NCI-H2196 (cell line): Measurements from ENCODE around the gene BNC2.
"Not testable (repeated sequence)": the region's sequence is repeated elsewhere in the genome, so short reads cannot be mapped to it uniquely, and the experiment has no call there.

ENCODE experiments used
- DNase-seq: peaks from one replicate; lab custom pipeline; 2025; ENCODE audit not compliant: unreplicated experiment; lab: John Stamatoyannopoulos, UW

The BNC2 gene

DNA sequence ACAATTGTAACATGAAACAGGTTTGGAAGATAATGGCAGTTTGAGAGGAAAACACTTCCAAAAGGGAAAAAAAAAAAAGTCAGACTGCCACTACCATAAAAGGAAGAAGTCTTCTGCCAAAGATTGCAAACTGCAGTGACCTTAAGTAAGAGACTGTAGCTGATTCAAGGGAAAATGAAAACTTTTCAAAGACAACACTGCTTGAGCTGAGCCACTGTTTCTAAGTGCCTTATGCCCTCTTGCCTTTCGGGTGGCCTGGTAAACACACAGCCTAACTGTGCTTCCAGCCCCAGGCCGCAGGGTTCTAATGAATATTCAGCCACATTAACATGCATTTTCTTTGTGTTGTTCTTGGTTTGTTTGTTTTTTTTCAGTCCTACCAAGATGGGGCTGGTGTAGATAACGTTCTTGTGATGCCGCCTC is 354.6 kb downstream of the BNC2 start:
- no peak for DNase-seq

DNA sequence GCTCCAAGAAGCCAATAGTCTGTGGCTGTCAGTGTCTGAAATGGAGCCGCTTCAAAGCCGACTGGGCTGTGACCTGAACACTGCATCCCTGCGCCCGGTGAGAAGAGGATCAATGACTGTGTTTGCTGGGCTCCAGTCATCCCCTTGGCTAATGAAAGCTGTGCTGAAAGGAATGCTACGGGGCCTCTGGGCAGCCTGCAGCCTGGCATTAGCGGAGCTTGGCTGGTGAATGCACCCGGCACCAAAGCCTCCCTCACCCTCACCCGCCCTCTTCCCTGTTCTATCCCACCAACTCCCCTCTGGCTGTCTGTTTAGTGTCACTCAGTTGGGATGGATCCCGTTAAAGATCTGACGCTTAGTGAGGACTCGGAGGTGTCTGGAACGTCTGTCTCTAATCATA is 355.3 kb downstream of the BNC2 start:
- DNase-seq: no peak

DNA sequence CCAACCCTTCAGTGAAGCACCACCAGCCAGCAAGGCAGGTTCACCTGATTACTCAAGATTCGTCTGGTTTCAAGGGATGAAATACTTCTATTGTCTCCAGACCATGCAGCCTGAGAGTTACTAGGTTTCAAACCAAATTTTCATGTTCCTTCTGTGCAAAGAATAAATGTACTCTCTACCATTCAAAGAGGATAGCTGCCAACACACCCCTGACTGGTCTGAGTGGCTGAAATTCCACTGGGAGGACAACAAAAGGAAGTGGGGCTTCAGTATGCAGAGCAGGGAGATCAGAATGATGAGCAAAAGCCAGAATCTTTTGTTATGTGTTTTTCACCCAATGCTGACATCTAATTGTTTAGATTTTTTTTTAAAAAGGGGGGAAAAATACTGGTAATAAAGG is 356.3 kb downstream of the BNC2 start:
- no peak for DNase-seq

DNA sequence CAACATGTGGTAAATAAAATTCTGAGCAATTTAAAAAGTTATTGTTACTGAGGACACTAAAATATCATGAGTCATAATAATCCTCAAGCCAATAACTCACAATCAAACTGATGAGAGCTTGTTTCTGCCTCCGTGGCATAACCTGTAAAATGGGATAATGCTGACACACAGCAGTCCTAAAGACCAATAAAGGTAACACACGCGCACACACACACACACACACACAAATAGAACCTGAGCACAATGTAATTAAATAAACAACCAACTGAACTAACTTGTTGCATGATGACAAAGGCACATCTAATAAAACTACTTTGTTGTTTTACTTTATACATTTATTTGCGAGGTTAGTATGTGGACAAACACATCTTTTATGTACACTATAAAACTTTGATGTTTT is 358.2 kb downstream of the BNC2 start:
- no peak for DNase-seq

DNA sequence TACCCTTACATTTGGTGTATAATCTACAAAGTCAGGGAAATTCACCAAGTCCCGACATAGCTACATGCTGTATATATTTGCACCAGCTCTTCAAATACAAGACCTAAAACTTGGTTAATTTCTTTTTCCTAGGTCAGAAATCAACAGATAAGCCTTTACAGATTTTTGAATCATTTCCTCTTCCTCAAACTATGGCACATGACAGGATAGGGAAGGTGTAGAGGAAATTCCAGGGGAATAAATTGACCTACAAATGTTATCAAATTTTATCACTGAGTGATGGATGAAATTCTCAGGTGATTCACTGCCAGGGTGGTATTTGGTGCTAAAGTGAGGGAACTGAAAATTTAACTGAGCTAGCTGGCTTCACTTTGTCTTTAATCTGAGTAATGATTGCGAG is 360.0 kb downstream of the BNC2 start:
- no peak for DNase-seq

DNA sequence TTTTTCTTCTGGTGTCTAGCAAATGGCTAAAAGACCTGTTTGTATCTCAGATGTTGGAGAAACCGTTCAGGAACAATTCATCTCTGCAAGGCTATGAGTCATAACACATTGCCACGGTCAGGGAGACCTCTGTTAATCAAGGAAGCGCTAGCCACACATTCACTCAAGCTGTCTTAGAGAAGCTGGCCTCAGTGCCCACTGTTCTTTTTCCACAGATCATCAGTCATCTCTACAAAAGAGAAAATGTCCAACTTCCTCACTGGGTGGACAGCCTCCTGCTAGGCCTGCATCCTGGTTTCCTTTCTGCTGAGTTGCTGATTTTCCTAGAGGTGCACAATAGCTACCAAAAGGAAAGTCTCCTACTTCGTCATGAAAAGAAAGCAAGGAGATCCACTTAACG is 360.5 kb downstream of the BNC2 start:
- no peak for DNase-seq

DNA sequence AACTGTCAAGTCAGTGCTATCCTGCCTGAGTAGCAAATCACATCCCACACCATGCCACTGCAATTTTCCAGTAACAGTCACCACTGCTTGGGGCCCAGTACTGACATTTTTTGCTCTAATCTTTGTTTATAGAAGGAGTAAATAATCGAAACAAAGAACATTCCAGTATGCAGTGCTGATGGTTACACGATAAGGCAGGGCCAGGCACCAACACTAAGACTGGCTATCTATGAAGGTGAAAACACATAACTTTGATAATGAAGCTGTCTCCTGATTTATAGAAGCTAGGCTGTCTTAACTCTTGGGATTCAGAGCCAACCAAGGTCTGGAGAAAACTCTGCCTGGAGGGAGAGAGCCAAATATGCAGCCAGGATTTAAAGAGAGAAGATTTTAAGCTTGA is 365.3 kb downstream of the BNC2 start:
- DNase-seq: no peak

DNA sequence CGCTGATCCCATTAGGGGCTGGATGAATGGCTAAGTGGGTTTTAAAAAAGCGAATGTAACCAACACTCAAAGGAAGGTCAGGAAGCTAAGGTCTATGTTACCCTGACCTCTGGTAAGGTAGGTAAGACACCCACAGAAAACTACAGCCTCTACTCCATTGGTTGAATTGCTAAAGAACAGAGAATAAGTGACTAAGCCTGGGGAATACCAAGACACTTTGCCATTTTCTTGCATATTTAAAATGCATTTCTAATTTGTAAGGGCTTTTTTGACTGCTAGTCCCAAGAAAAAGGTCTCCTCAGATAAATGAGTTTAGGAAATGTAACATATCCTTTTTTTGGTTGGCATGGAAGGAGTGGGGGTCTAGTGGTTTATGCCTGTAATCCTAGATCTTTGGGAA is 368.7 kb downstream of the BNC2 start:
- DNase-seq: no peak

DNA sequence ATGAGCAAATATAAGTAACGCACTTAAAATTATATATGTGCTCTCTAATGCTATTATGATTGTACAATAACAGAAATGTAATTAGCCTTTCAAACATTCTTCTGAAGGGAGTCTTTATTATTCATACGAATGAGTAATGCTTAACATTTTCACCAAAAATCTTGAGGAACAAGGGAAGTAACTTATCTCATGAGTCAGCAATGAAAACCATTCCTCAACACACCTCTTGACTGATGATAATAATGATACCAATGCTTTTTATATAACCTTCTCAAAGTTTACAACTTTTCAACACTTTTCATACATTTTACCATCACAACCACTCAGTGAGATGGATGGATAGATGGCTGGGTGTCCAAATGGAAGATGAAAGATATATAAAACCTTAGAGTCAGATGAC is 369.3 kb downstream of the BNC2 start:
- no peak for DNase-seq

DNA sequence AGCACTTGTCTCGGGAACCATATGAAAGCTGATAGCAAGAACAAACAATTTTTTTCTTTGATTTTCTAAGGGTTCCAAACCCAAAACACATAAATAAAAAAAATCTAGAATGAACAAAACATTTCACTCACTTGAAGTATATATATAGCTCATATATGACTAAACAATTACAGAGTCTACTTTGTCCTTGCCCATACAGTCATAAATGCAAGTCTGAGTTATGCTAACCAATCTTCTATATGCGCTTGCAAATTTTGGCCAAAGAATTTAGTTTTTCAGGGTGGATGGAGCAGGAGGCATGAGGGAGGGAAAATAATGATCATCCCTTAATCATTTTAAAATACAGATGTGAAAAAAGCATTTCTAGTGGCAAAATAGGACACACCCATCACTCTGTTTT is 370.1 kb downstream of the BNC2 start:
- no peak for DNase-seq

DNA sequence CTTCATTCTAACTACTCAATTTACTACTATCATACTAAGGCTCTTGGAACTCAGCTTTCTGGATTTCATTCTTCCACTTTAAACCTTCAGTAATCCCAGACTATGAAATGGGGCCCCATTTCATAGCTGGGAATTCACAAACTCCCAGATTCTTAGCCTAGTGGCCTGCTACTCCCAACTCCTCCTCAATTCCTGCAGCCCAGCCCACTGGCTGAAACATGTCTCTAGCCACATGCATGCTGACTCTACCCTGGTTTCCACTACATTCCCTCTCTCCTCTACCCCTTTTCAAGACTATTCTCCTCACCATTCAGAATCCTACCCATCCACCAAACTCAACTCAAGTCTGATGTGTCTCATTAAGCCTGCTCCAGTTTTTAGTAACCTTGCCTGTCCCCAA is 370.6 kb downstream of the BNC2 start:
- no peak for DNase-seq

DNA sequence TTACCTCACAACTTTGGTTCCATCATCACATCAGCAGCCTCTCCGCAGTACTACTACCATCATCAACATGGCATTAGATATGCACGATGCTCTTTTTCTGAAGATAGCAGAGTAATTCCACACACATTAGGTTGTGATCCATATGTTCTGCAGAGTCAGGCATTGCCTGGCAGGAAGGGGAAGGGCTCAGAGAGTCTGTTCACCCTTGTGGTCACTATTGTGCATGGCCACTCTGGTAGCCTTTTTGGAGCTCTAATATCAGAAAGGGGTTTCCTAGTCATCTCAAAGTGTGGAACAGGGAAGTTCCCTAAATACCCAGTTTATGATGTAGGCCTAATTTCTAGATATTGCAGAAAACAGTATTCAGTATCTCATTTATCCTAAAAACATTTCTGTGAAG is 373.6 kb downstream of the BNC2 start:
- no peak for DNase-seq

DNA sequence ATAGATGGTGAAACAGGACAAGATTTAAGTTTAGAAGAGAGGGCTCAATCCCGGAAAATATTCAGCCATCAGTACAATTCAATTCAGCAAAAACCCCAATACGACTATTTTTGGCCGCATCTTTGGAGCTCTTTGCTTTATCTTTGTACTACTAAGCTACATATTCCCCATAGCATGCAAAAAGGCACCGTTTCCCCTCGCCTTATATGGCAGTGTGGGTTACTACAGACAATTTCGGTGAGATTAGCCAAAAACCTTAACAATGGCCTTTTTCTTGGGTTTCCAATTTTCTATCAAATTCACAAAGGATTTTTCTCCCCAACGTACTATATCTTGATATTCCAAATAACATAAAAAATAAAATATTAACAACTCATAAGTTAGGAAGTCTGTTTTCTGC is 382.6 kb downstream of the BNC2 start:
- no peak for DNase-seq

DNA sequence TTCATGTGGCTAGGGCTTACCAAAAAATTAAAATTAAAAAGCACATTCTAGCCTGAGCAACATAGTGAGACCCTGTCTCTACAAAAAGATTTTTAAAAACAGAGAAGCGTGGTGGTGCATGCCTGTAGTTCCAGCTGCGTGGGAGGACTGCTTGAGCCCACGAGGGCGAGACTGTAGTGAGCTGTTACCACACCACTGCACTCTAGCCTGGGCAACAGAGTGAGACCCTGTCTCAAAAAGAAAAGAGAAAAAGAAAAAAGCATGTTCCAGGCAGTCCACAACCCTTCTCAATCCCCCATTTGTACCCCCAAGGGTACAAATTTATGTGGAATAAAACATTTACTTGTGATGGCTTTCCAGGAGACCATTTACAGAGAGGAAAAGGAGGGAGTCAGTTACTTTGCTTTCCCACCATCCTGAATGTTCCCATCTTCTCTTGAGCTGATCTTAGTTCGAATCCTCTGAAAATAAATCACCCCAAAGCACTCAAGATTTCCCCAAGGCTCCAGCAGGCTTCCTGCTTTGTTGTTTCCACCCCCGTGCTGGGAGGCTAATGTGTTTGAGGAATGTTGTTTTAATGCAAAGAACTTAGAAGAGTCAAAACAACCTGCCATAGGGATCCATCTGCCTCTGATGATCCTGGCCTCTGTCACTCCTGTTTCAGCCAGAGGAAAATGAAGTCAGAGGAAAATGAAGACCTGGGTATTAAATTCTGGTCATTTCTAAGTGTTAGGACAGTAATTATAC is 384.7 kb downstream of the BNC2 start:
- no peak for DNase-seq

DNA sequence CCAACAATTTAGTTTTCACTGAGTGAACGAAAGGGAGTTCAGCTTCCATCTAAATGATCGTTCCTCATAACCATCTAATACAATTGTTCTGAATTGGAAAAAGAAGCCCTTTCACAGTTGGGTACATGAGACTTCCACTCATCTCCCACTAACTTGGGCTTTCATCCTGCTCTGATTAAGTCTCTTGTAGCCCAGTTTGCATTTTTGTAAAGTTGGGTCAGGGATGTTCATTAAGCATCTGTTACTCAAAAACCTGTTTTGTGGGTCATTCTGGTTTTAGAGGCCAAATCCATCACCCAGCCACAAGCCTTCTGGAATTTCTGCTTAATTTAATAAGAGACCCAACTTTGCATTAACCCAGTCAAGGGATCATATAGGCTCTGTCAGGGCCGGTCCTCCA is 385.3 kb downstream of the BNC2 start:
- DNase-seq: no peak

DNA sequence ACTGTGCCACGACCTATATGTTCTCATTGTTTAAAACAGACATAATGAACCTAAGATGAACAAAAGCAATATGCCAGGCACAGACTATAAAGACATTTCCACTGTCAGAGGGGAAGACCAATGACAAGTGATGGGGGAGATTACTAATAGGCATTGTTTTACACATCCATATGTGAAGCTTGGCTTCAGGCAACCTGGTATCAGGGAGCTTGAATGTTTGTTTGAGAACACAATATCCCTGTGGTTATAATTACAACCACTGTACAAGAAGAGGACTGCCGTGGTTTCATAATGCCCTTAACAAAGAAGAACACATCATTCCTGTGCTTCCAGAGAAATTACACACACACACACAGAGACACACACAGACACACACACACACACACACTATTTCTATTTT is 385.7 kb downstream of the BNC2 start:
- no peak for DNase-seq

DNA sequence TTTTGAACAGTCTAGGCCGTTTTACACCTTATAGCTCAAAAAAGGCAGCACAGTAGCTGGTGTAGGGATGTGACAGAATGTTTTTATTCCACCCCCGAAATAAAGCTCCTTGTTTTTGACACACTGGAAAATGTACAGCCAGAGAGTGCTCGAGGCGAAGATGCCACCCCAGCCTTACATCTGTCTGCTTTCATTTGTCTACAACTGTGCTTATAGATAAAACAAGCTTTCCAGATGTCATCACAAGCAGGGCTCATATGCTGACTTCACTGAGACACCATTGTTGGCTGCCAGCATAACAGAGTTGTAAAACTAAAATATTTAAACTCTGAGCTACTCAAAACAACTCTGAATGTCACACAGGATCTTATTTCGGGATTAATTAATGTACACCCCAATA is 386.3 kb downstream of the BNC2 start:
- DNase-seq: no peak

DNA sequence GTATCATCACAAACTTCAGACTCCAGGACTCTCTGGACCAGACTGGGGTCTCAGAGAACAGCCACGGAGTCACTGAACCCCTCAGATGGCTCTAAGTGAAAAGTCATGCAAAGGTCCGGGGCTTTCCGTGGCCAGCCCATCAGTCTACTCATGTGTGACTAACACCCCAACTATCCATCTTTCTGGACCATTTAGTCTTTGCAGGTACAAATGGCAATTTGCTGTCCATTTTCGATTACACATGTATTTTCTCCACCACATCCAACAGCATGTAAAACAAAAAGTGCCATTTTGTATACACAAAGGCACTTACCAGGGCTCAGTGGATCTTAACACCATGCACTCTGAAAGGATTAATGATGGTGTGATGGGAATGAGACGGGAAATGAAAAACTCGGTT is 387.7 kb downstream of the BNC2 start:
- DNase-seq: no peak

DNA sequence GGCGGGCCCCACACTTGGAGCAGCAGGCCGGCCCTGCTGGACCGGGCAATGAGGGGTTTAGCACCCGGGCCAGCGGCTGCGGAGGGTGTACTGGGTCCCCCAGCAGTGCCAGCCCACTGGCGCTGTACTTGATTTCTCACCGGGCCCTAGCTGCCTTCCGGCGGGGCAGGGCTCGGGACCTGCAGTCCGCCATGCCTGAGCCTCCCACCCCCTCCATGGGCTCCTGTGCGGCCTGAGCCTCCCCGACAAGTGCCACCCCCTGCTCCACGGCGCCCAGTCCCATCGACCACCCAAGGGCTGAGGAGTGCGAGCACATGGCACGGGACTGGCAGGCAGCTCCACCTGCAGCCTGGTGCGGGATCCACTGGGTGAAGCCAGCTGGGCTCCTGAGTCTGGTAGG is 389.9 kb downstream of the BNC2 start:
- DNase-seq: not testable (repeated sequence)

DNA sequence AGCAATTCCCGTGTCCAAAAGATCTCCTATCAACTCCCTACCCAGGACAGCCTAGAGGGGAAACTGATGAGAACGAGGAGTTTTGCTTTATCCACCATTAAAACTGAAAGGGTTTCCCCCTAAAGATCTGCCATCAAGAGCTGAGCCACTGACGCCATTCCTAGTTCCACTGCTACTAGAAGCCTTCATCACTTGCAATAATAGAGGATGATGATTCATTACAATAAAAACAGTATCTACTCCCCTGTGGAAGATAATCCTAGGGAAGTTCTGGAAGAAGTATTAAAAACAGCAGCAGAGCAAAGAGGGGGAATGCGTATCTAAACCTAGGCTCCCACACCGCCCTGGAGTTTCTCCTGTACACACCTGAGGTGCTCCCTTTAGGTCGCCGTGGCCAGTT is 394.5 kb downstream of the BNC2 start:
- DNase-seq: no peak

DNA sequence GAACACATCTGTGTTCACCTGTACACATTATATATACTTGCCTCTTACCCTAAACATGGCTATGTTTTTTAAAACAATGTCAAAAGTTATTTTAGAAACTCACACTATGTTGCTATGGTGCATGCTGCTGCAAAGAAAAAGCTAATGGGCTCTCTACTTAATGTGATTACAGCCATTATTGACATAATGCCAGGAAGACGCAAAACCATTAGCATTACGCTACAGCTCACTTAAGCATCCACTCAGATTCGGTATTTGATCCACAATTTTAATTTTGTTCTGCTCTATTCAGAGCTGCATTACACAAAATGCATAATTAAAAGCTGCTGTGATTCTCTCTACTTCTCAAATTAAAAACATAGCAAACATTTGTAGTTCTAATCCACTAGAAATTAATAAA is 395.2 kb downstream of the BNC2 start:
- no peak for DNase-seq

DNA sequence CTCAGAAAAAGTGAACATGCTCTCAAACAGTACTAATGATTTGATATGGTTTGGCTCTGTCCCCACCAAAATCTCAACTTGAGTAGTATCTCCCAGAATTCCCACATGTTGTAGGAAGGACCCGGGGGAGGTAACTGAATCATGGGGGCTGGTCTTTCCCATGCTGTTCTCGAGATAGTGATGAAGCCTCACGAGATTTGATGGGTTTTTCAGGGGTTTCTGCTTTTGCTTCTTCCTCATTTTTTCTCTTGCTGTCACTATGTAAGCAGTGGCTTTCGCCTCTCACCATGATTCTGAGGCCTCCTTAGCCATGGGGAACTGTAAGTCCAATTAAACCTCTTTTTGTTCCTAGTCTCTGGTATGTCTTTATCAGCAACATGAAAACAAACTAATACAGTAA is 401.3 kb downstream of the BNC2 start:
- DNase-seq: no peak

DNA sequence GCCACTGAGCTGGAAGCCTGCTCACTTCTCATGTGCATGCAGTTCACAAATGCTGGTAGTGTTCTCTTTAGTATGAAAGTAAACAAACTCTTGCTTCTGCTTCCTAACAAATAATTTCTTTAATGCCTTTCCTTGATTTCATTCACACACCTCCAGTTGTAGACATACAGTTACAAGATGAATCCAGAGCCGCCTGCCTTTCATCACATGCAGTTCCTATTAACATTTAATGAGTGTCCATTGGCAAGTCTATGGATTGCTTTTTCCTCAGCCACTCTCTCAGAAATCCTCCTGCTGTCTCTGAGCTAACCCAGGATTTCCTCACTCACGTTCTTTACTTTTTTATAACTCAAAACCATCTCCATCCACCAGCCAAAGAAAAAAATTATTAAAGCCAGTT is 408.6 kb downstream of the BNC2 start:
- DNase-seq: no peak
